HAP-1 (cell line): Measurements from ENCODE around the gene TSC22D1.

Experiments used
- DNase-seq, 2 experiments: peaks; one replicate each; pipeline ENCODE4 v3.0.0-alpha.2; 2016 to 2020; ENCODE audit warnings: low spot score in 2 of 2
- H3K27me3 ChIP-seq: fragments of 250-450 bp; sonication (Bioruptor Pico); 2 replicates; pipeline ENCODE4 v1.5.1; 2020; ENCODE audit warnings: low read depth, mild to moderate bottlenecking, moderate library complexity
- H3K36me3 ChIP-seq: fragments of 250-450 bp; sonication (Bioruptor Pico); replicated peaks from 2 replicates; pipeline ENCODE4 v1.5.1; 2020; ENCODE audit warnings: mild to moderate bottlenecking
- H3K4me1 ChIP-seq: fragments of 250-450 bp; sonication (Bioruptor Pico); 2 replicates; pipeline ENCODE4 v1.5.1; 2020; ENCODE audit warnings: mild to moderate bottlenecking
- H3K4me3 ChIP-seq: fragments of 250-450 bp; sonication (Bioruptor Pico); 2 replicates; pipeline ENCODE4 v1.5.1; 2020; ENCODE audit warnings: mild to moderate bottlenecking, moderate library complexity
- H3K9me3 ChIP-seq: fragments of 250-450 bp; sonication (Bioruptor Pico); 2 replicates; pipeline ENCODE4 v1.5.1; 2020; ENCODE audit warnings: mild to moderate bottlenecking, moderate library complexity
- in situ Hi-C: fragments of 300-500 bp; cut with MboI; formaldehyde crosslinking; loops from 3 replicates; pipeline ENCODE4 v1.14.3; 2020; ENCODE audit warnings: low sequenced_read_pairs, inconsistent platforms, mixed read lengths

TSC22D1 gene

GRCh38 chr13:44417876-44418275 is 158.3 kb downstream of the TSC22D1 start:
- no peak overlapping the region for H3K4me3 ChIP-seq
- DNase-seq = no peak
- no peaks in the 10 kb centered on the region; the same call in 1 of the 2 replicates for H3K9me3 ChIP-seq
- H3K36me3 ChIP-seq = no peaks in the 10 kb centered on the region
- H3K4me1 ChIP-seq = no peaks in the 10 kb centered on the region
- H3K27me3 ChIP-seq = no peaks in the 10 kb centered on the region
- in situ Hi-C loops = no loop called here

DNA sequence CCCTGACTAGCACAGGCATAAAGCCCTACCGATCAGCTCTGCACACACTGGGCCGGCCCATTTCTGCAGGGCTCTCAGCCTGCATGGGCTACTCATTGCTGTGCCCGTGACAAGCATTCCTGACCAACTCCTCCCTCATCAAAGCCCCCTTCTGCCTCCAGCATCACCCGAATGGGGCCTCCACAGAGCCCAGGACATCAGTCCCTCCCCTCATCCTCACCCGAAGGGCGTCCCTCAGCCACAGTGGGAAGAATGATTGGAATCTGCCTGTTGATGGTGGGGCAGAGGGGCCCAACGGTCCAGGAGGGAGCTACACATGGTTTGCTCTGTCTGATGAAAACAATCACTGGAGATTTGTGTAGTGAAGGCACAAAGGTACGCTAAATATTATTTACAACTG is 158.7 kb downstream of the TSC22D1 start:
- Histone ChIP-seq H3K4me3 (no peak overlapping the region), H3K27me3 (no peaks in the 10 kb centered on the region), H3K9me3 (no peaks in the 10 kb centered on the region; the same call in 1 of the 2 replicates), H3K4me1 (no peaks in the 10 kb centered on the region), H3K36me3 (no peaks in the 10 kb centered on the region)
- DNase-seq = no peak
- in situ Hi-C loops = no loop called here

GRCh38 chr13:44416744-44417143 is 159.4 kb downstream of the TSC22D1 start:
- Histone ChIP-seq H3K27me3 (no peaks in the 10 kb centered on the region), H3K4me1 (no peaks in the 10 kb centered on the region), H3K4me3 (no peak overlapping the region), H3K9me3 (no peaks in the 10 kb centered on the region; the same call in 1 of the 2 replicates), H3K36me3 (no peaks in the 10 kb centered on the region)
- DNase-seq = no peak
- in situ Hi-C loops = no loop called here

DNA sequence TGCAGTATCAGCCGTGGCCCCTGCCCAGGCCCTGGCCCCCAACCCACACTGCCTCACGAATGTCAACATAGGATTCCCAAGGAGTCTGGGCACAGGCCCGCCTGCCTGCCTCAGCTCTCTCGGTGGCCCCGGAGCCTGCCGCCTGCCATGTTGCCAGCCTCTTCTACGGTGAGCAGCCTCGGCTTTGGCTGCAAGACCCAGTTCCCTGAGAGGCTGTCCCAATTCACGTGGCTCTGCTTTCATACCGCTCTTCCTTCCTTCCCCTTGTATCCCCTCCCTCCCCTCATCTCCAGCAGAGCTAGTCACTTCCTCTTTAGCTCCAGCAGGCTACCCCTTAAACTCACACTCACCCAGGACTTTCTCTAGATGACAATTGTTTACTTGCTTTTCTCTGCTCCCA is 159.8 kb downstream of the TSC22D1 start:
- Histone ChIP-seq H3K4me1 (no peaks in the 10 kb centered on the region), H3K4me3 (no peak overlapping the region), H3K27me3 (no peaks in the 10 kb centered on the region), H3K9me3 (no peaks in the 10 kb centered on the region; the same call in 1 of the 2 replicates), H3K36me3 (no peaks in the 10 kb centered on the region)
- in situ Hi-C loops = no loop called here
- DNase-seq = no peak

DNA sequence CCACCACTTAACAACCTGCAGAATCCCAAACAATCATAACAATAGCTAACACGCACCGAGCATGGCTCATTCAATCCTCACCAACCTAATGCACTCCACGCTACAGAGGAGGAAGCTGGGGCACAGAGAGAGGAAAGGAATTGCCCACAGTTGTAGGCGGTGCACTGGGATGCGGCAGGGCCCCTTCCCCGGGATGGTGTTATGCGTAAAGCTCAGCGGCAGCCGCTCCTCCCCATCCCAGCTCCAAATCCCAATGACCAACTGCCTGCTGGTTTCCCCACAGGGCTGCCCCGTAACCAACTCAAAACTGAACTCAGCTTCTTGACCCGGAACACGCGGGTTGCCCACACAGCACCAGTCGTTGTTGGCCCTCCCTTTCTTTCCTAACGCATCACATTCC is 160.3 kb downstream of the TSC22D1 start:
- in situ Hi-C loops = no loop called here
- no peak for DNase-seq
- H3K27me3 ChIP-seq = no peaks in the 10 kb centered on the region
- H3K9me3 ChIP-seq = no peaks in the 10 kb centered on the region; the same call in 1 of the 2 replicates
- no peaks in the 10 kb centered on the region for H3K4me1 ChIP-seq
- no peak overlapping the region for H3K4me3 ChIP-seq
- no peaks in the 10 kb centered on the region for H3K36me3 ChIP-seq

- no peaks in the 10 kb centered on the region for H3K27me3 ChIP-seq
- in situ Hi-C loops = no loop called here
- no peaks in the 10 kb centered on the region for H3K36me3 ChIP-seq
- no peaks in the 10 kb centered on the region; the same call in 1 of the 2 replicates for H3K9me3 ChIP-seq
- no peaks in the 10 kb centered on the region for H3K4me1 ChIP-seq
- no peak for DNase-seq
- H3K4me3 ChIP-seq = no peak overlapping the region
Measured at GRCh38 chr13:44414716-44415115, 161.4 kb downstream of the TSC22D1 start.

GRCh38 chr13:44413095-44413494 is 163.0 kb downstream of the TSC22D1 start:
- no peak for DNase-seq

GRCh38 chr13:44412346-44412935 is 163.7 kb downstream of the TSC22D1 start:
- H3K9me3 ChIP-seq = no peaks in the 10 kb centered on the region; the same call in 1 of the 2 replicates
- in situ Hi-C loops = no loop called here
- H3K4me3 ChIP-seq = no peak overlapping the region
- no peaks in the 10 kb centered on the region for H3K27me3 ChIP-seq
- H3K4me1 ChIP-seq = no peaks in the 10 kb centered on the region
- DNase-seq = no peak
- H3K36me3 ChIP-seq = no peaks in the 10 kb centered on the region

More at GRCh38 chr13:44413095-44413494, 163.0 kb downstream of the TSC22D1 start:
- Histone ChIP-seq H3K9me3 (no peaks in the 10 kb centered on the region; the same call in 1 of the 2 replicates), H3K36me3 (no peaks in the 10 kb centered on the region), H3K4me3 (no peak overlapping the region), H3K27me3 (no peaks in the 10 kb centered on the region), H3K4me1 (no peaks in the 10 kb centered on the region)
- in situ Hi-C loops = no loop called here

GRCh38 chr13:44411841-44412240 is 164.3 kb downstream of the TSC22D1 start:
- Histone ChIP-seq H3K9me3 (no peaks in the 10 kb centered on the region; the same call in 1 of the 2 replicates), H3K4me3 (no peak overlapping the region), H3K27me3 (no peaks in the 10 kb centered on the region), H3K36me3 (no peaks in the 10 kb centered on the region), H3K4me1 (no peaks in the 10 kb centered on the region)
- no peak for DNase-seq
- in situ Hi-C loops = no loop called here

DNA sequence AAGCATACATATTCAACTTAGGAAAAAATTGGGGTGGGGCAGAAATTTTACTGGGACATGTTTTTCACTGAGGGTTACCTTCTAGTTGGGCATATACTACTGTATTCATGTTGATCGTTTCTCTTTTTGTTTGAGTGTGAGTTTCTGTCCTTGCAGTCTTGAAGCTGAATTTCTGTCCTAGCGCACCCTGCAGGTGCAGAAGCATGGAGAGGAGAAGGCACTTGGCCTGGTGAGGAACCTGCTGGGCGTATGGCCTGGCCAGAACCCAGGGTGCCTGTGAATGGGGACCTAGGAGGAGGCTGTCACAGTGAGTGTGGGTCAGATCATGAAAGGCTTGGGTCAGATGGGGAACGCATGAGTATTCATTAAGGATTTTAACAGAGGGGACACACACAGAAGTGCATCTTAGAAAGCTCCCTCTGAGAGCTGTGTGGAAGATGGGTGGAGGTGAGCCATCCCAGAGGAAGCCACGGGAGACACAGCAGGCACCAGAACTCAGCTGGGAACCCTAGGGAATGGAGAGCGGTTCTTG is 165.7 kb downstream of the TSC22D1 start:
- in situ Hi-C loops = no loop called here
- no peak overlapping the region for H3K4me3 ChIP-seq
- no peaks in the 10 kb centered on the region for H3K4me1 ChIP-seq
- no peak for DNase-seq
- no peaks in the 10 kb centered on the region for H3K27me3 ChIP-seq
- no peaks in the 10 kb centered on the region for H3K36me3 ChIP-seq
- H3K9me3 ChIP-seq = no peaks in the 10 kb centered on the region

GRCh38 chr13:44409595-44409994 is 166.5 kb downstream of the TSC22D1 start:
- DNase-seq = no peak
- Histone ChIP-seq H3K4me1 (peaks cover 5% of the 10 kb centered on the region), H3K4me3 (no peak overlapping the region), H3K9me3 (no peaks in the 10 kb centered on the region), H3K27me3 (no peaks in the 10 kb centered on the region), H3K36me3 (no peaks in the 10 kb centered on the region)
- in situ Hi-C loops = no loop called here

- in situ Hi-C loops = no loop called here
- no peak for DNase-seq
- Histone ChIP-seq H3K9me3 (no peaks in the 10 kb centered on the region), H3K4me3 (no peak overlapping the region), H3K4me1 (peaks cover 18% of the 10 kb centered on the region), H3K36me3 (no peaks in the 10 kb centered on the region), H3K27me3 (no peaks in the 10 kb centered on the region)
Measured at GRCh38 chr13:44407891-44408290, 168.2 kb downstream of the TSC22D1 start.

- DNase-seq = no peak
- in situ Hi-C loops = no loop called here
- H3K27me3 ChIP-seq = no peaks in the 10 kb centered on the region
Measured at GRCh38 chr13:44407379-44407778, 168.8 kb downstream of the TSC22D1 start.

GRCh38 chr13:44406617-44407016 is 169.5 kb downstream of the TSC22D1 start:
- in situ Hi-C loops = no loop called here
- Histone ChIP-seq H3K4me3 (no peak overlapping the region), H3K9me3 (no peaks in the 10 kb centered on the region), H3K27me3 (no peaks in the 10 kb centered on the region), H3K36me3 (no peaks in the 10 kb centered on the region), H3K4me1 (peaks cover 18% of the 10 kb centered on the region)
- no peak for DNase-seq

More at GRCh38 chr13:44407379-44407778, 168.8 kb downstream of the TSC22D1 start:
- Histone ChIP-seq H3K36me3 (no peaks in the 10 kb centered on the region), H3K4me3 (no peak overlapping the region), H3K9me3 (no peaks in the 10 kb centered on the region), H3K4me1 (peaks cover 18% of the 10 kb centered on the region)
